Measurements from ENCODE around the gene SEL1L2. TPM values are rescaled to one million over a fixed set of nuclear protein-coding genes. Genes with fewer than 3 reads are reported as not detected.
"Not testable (repeated sequence)": the region's sequence is repeated elsewhere in the genome, so short reads cannot be mapped to it uniquely, and the experiment has no call there.

SEL1L2 gene
- not detected for total RNA-seq

- no peak within 1 kb of the TSS for H3K27ac Mint-ChIP-seq
- peaks cover 5 to 14% of the 10 kb centered on the region in 2 donors for H3K36me3 Mint-ChIP-seq
- peaks cover 4 to 16% of the 10 kb centered on the region in 2 donors for H3K9me3 Mint-ChIP-seq
- ATAC-seq (no peak), DNase-seq (ENCODE audit: low spot score in 2 of 2) (no peak)
Observed at GRCh38 chr20:13990465-13990864, at the start of gene SEL1L2. SEL1L2 (minus strand) TSS chr20:13990614; CDS start chr20:13990534, 80 bp downstream.

- DNase-seq (ENCODE audit: low spot score in 2 of 2) = no peak
- no peaks in the 10 kb centered on the region for H3K36me3 Mint-ChIP-seq
- H3K27ac Mint-ChIP-seq = no peak overlapping the region
- no peaks in the 10 kb centered on the region for H3K9me3 Mint-ChIP-seq
- no peak for ATAC-seq
Observed at GRCh38 chr20:14036567-14036966, 46.2 kb upstream of the SEL1L2 start.

GRCh38 chr20:14033310-14033709, 42.9 kb upstream of the SEL1L2 start:
- no peaks in the 10 kb centered on the region for H3K36me3 Mint-ChIP-seq
- no peaks in the 10 kb centered on the region for H3K9me3 Mint-ChIP-seq
- ATAC-seq = no peak

GRCh38 chr20:14030991-14031390, 40.6 kb upstream of the SEL1L2 start:
- ATAC-seq = no peak

More at GRCh38 chr20:14033310-14033709, 42.9 kb upstream of the SEL1L2 start:
- DNase-seq (ENCODE audit: low spot score in 2 of 2) = no peak
- no peak overlapping the region for H3K27ac Mint-ChIP-seq

GRCh38 chr20:14012671-14013070, 22.3 kb upstream of the SEL1L2 start:
- no peak for ATAC-seq
- peaks cover 7 to 10% of the 10 kb centered on the region in 2 donors for H3K9me3 Mint-ChIP-seq

More at GRCh38 chr20:14030991-14031390, 40.6 kb upstream of the SEL1L2 start:
- H3K27ac Mint-ChIP-seq = no peak overlapping the region
- H3K9me3 Mint-ChIP-seq = peaks cover 5 to 6% of the 10 kb centered on the region in 2 donors
- no peak for DNase-seq (ENCODE audit: low spot score in 2 of 2)
- H3K36me3 Mint-ChIP-seq = no peaks in the 10 kb centered on the region

GRCh38 chr20:14009208-14009607, 18.8 kb upstream of the SEL1L2 start:
- no peak for ATAC-seq
- peaks cover 5 to 7% of the 10 kb centered on the region in 2 donors for H3K9me3 Mint-ChIP-seq
- no peak for DNase-seq (ENCODE audit: low spot score in 2 of 2)
- H3K27ac Mint-ChIP-seq = no peak overlapping the region
- H3K36me3 Mint-ChIP-seq = peaks cover 0 to 5% of the 10 kb centered on the region in 2 donors

More at GRCh38 chr20:14012671-14013070, 22.3 kb upstream of the SEL1L2 start:
- H3K36me3 Mint-ChIP-seq = peaks cover 0 to 5% of the 10 kb centered on the region in 2 donors
- no peak overlapping the region for H3K27ac Mint-ChIP-seq
- no peak for DNase-seq (ENCODE audit: low spot score in 2 of 2)

- Mint-ChIP-seq H3K27ac (no peak overlapping the region), H3K9me3 (peaks cover 5 to 7% of the 10 kb centered on the region in 2 donors), H3K36me3 (no peaks in the 10 kb centered on the region)
- DNase-seq (ENCODE audit: low spot score in 2 of 2) = no peak
- ATAC-seq = no peak
Observed at GRCh38 chr20:14005996-14006395, 15.6 kb upstream of the SEL1L2 start.

- H3K27ac Mint-ChIP-seq = no peak overlapping the region
- no peak for ATAC-seq
Observed at GRCh38 chr20:14000917-14001316, 10.5 kb upstream of the SEL1L2 start.

GRCh38 chr20:13996265-13996664, 5.9 kb upstream of the SEL1L2 start:
- Mint-ChIP-seq H3K27ac (no peak overlapping the region), H3K36me3 (peaks cover 13 to 23% of the 10 kb centered on the region in 2 donors), H3K9me3 (peaks cover 10 to 12% of the 10 kb centered on the region in 2 donors)
- DNase-seq (ENCODE audit: low spot score in 2 of 2) (no peak), ATAC-seq (no peak)

More at GRCh38 chr20:14000917-14001316, 10.5 kb upstream of the SEL1L2 start:
- Mint-ChIP-seq H3K36me3 (peaks cover 8 to 9% of the 10 kb centered on the region in 2 donors), H3K9me3 (peaks cover 0 to 6% of the 10 kb centered on the region in 2 donors)
- no peak for DNase-seq (ENCODE audit: low spot score in 2 of 2)

- DNase-seq (ENCODE audit: low spot score in 2 of 2) (no peak), ATAC-seq (peak in 1 of 2 donors; percentile 16)
- peaks cover 13 to 23% of the 10 kb centered on the region in 2 donors for H3K36me3 Mint-ChIP-seq
- no peak overlapping the region for H3K27ac Mint-ChIP-seq
- H3K9me3 Mint-ChIP-seq = peaks cover 10 to 12% of the 10 kb centered on the region in 2 donors
Observed at GRCh38 chr20:13995841-13996240, 5.4 kb upstream of the SEL1L2 start.

- ATAC-seq = peak; percentile 66 to 92
- peaks cover 10 to 12% of the 10 kb centered on the region in 2 donors for H3K9me3 Mint-ChIP-seq
- DNase-seq (ENCODE audit: low spot score in 2 of 2) = peak in 1 of 2 donors; percentile 52
- H3K36me3 Mint-ChIP-seq = peaks cover 13 to 23% of the 10 kb centered on the region in 2 donors
- no peak within 1 kb of the TSS for H3K27ac Mint-ChIP-seq
Observed at GRCh38 chr20:13995086-13995665, 4.8 kb upstream of the SEL1L2 start, which contains the start of gene MACROD2. MACROD2 (plus strand) TSS chr20:13995516.

- DNase-seq (ENCODE audit: low spot score in 2 of 2); ATAC-seq; H3K27ac Mint-ChIP-seq: not testable (repeated sequence)
- peaks cover 10 to 12% of the 10 kb centered on the region in 2 donors for H3K9me3 Mint-ChIP-seq
- H3K36me3 Mint-ChIP-seq = peaks cover 13 to 23% of the 10 kb centered on the region in 2 donors
Observed at GRCh38 chr20:13991955-13992354, 1.5 kb upstream of the SEL1L2 start.

- Mint-ChIP-seq H3K27ac (no peak overlapping the region), H3K36me3 (peaks cover 8 to 17% of the 10 kb centered on the region in 2 donors), H3K9me3 (peaks cover 6 to 14% of the 10 kb centered on the region in 2 donors)
- no peak for DNase-seq (ENCODE audit: low spot score in 2 of 2)
- ATAC-seq = no peak
Observed at GRCh38 chr20:13991311-13991710, 897 bp upstream of the SEL1L2 start.

- H3K9me3 Mint-ChIP-seq = peaks cover 8 to 11% of the 10 kb centered on the region in 2 donors
- no peak for ATAC-seq
- no peak for DNase-seq (ENCODE audit: low spot score in 2 of 2)
- H3K36me3 Mint-ChIP-seq = peaks cover 0 to 5% of the 10 kb centered on the region in 2 donors
- H3K27ac Mint-ChIP-seq = no peak overlapping the region
Observed at GRCh38 chr20:13984211-13984610, 6.2 kb downstream of the SEL1L2 start.

GRCh38 chr20:13960525-13960924, 29.9 kb downstream of the SEL1L2 start:
- H3K9me3 Mint-ChIP-seq = peaks cover 3 to 6% of the 10 kb centered on the region in 2 donors
- no peaks in the 10 kb centered on the region for H3K36me3 Mint-ChIP-seq
- DNase-seq (ENCODE audit: low spot score in 2 of 2) (no peak), ATAC-seq (no peak)
- H3K27ac Mint-ChIP-seq = no peak overlapping the region

- ATAC-seq (no peak), DNase-seq (ENCODE audit: low spot score in 2 of 2) (no peak)
- Mint-ChIP-seq H3K36me3 (no peaks in the 10 kb centered on the region), H3K9me3 (peaks cover 3 to 6% of the 10 kb centered on the region in 2 donors), H3K27ac (no peak overlapping the region)
Observed at GRCh38 chr20:13960119-13960518, 30.3 kb downstream of the SEL1L2 start.

GRCh38 chr20:13953227-13953626, 37.2 kb downstream of the SEL1L2 start:
- DNase-seq (ENCODE audit: low spot score in 2 of 2) (no peak), ATAC-seq (no peak)
- Mint-ChIP-seq H3K27ac (no peak overlapping the region), H3K36me3 (no peaks in the 10 kb centered on the region), H3K9me3 (peaks cover 6 to 11% of the 10 kb centered on the region in 2 donors)

- peaks cover 6 to 11% of the 10 kb centered on the region in 2 donors for H3K9me3 Mint-ChIP-seq
- DNase-seq (ENCODE audit: low spot score in 2 of 2) (no peak), ATAC-seq (no peak)
- no peak overlapping the region for H3K27ac Mint-ChIP-seq
- H3K36me3 Mint-ChIP-seq = no peaks in the 10 kb centered on the region
Observed at GRCh38 chr20:13947719-13948118, 42.7 kb downstream of the SEL1L2 start.

Data from activated naive CD4-positive, alpha-beta T cell treated with anti-CD3 and anti-CD28 coated beads, Interleukin-2, amount 50 U/mL, for 72 hours (primary cell).